GM23248 (cell line): ENCODE results near the gene HHATL.

Experiments
- EZH2 ChIP-seq: fragments of 200-600 bp; sonication (generic); IDR thresholded peaks from 2 replicates; pipeline ENCODE4 v1.6.1; 2018; ENCODE audit warnings: antibody characterized with exemption, mild to moderate bottlenecking; ENCODE audit not compliant: insufficient read depth, poor library complexity, severe bottlenecking
- EZH2phosphoT487 ChIP-seq: fragments of 200-600 bp; sonication (generic); IDR thresholded peaks from 2 replicates; pipeline ENCODE4 v1.6.1; 2018; ENCODE audit warnings: antibody characterized with exemption, moderate library complexity, mild to moderate bottlenecking, low read depth; ENCODE audit not compliant: insufficient read depth

GRCh38 chr3:42675909-42676308, 26.7 kb downstream of the HHATL start:
- no peak for TF ChIP-seq EZH2
- no peak for TF ChIP-seq EZH2phosphoT487
